Measurements from ENCODE around the gene SERINC5.
"Not testable (repeated sequence)": the region's sequence is repeated elsewhere in the genome, so short reads cannot be mapped to it uniquely, and the experiment has no call there.

The SERINC5 gene

DNA sequence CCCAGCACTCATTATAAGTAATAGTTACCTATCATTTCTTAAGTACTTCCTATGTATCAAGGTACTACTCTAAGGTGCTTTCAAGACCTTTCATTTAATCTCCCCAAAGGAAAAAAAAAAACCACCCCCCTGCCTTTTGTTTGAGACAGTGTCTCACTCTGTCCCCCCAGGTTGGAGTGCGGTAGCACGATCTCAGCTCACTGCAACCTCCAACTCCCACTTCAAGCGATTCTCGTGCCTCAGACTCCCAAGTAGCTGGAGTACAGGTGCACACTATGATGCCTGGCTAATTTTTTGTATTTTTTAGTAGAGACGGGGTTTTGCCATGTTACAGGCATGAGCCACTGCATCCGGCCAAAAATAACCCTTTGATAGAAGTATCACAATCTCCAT is 29.9 kb downstream of the SERINC5 start:
- no peak for DNase-seq

DNA sequence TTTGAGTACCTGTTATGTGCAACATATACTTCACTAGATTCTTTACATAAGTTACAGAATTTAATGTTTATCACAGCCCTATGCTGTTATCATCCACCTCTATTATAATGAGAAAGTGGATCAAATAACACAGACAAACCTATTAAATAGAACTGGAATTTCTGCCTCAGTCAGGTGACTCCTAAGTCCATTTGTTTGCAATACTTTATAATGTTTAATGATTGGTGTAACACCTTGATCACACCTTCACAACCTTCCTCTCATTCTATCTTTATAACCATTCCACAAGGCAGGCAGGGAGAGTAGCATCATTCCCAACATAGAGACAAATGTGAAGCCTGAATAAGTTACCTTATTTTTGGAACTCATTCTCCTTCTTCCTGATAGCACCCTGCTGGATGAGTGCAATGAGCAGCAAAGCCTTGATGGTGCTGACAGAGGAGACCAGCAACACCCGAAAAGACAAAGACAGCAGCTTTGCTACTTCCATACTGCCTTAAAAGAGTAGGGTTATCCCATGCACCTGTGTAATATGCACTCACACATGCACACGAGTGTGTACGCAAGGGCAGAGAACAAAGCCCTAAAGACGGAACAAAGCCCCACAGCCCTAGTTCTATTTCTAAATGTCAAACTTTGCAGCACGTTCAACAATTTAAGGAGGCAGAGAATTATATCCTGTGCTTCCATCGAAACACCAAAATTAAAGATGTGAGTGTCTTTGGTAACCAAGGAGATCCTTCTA is 30.5 kb downstream of the SERINC5 start:
- DNase-seq: no peak

DNA sequence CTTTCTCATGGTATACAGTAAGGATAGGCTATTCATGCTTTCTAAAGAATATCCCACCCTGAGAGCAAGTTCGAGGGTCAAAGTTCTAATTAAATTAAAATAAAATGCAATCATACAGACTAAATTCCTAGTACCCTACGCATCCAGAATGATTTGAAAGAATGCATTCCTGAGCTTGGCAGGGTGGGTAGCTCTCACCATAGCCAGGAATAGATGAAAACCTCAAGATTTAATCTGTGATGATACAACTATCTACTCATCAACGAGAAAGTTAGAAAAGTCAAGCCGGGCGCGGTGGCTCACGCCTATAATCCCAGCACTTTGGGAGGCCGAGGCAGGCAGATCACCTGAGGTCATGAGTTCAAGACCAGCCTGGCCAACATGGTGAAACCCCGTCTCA is 32.3 kb downstream of the SERINC5 start:
- DNase-seq: no peak

DNA sequence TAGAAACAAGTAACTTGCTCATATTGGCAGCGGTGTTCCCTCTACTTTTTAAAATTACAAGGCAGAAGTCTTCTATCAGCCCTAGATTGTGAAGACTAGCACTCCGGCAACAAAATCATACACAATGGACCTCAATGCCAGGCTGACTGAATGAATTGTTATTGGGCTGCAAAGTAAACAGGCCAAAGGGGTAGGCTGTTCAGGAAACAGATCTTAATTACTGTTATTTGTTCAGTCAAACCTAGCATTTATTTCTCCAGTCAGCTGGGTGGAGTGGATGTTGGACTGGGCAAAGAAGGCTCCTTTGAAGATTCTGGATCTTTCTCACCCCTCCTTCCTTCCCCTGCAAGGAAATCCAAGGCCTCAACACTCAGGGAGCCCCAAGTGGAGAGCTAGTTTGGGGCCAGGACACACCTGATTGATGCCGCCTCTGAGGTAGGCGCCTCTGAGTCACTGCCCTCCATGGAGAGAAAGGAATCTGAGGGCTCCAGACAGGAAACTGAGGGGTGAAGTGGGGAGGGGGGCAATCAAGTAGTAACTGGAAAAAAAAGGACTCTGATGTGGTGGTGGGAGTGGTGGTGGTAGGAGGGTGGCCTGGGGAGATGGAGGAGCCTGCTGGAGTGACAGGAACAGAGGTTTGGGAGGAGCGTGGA is 35.5 kb downstream of the SERINC5 start:
- no peak for DNase-seq

DNA sequence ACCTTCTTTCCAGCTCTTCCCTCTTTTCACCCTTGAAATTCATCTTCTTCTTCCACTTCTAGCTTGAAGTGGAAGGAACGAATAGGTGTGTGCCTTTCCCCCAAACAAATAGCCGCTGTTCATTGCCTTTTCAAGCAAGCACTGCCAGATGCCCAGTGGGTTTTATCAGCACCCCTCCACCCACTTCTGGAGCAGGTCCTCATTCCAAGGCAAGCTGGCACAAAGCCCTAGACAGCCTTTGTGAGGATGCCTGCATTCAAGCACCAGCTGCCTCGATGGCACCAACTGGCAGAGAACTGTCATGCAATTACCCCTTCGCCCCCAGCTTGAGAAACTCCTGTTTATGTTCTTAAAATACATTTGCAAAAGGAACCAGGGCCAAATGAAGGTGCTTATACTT is 36.5 kb downstream of the SERINC5 start:
- DNase-seq: no peak

DNA sequence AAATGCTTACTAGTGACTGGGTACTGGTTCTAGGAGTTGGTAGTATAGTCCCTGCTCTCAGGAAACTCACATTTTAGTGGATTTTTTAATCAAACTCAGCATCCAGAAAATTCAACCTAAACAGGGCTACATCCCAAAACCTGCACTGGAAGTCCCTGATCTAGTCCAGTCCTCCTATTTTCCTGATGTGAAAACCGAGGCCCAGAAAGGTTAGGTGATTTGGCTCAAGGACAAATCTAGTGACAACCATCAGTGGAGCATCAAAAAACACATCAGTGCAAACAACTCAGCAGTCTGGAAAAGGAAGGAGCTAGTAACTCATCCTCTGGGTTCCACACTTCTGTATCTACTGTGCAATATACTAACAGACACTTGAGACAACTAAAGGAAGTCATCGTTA is 38.2 kb downstream of the SERINC5 start:
- no peak for DNase-seq

DNA sequence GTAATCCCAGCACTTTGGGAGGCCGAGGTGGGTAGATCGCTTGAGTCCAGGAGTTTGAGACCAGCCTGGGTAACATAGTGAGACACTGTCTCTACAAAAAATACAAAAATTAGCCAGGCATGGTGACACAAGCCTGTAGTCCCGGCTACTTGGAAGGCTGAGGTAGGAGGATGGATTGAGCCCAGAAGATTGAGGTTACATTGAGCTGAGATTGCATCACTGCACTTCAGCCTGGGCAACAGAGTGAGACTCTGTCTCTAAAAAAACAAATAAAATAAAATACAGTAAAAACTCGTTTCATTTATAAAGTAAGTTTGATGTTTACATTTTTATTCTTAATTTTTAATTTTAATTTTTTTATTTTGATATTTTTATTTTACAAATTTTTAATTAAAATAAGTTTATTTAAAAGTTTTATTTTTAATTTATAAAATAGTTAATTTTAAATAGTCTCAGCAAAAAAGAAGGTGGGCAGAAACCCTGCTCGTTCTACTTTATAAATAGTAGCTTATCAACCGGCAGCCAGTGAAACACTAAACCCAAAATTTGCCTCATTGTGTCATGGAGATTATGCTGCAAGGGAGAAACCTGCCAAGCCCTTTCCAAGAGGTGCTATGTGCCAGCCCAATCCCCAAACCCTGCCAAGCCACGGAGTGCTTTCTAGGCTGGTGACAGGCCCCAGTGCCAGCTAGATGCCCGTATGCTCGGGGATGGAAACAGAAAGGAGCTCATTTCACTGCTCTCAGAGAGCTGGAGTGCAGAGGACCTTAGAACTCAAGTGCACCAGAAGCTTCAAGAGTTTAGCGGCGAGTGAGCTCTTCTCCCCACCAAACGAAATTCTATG is 38.9 kb downstream of the SERINC5 start:
- no peak for DNase-seq

DNA sequence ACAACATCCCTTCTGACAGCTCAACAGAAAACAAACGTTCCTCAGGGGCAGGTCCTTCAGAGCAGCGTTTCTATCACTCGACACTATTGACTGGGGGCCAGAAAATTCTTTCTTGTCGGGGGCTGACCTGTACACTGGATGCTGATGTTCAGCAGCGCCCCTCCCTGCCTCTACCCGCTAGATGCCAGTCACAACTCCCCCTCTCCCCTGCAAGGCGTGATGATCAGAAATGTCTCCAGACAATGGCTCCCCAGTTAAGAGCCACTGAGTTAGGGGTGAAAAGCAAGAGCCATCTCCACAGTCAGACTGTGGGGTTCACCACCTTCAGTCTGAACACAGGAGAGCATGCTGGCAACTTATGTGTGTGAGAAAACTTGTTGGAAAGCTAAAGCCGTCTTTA is 39.8 kb downstream of the SERINC5 start:
- no peak for DNase-seq

DNA sequence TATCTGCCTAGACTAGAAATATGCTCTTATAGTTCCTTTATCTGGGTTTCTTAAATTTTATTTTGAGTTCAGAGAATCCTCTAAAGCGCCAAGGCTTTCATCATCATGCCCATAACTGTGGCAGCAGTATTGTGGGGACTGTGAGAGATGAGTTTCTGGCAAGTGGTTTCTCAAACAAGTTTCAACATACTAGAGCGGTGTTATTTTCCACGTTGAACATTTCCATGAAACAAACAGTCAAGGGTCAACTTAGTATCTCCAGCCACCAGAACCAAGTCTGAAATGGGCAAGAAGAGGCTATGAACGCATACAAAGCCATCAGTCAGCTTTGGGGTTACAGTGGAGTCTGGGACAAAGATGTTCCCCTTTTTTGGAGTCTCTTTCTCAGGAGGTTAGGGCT is 40.3 kb downstream of the SERINC5 start:
- DNase-seq: no peak

DNA sequence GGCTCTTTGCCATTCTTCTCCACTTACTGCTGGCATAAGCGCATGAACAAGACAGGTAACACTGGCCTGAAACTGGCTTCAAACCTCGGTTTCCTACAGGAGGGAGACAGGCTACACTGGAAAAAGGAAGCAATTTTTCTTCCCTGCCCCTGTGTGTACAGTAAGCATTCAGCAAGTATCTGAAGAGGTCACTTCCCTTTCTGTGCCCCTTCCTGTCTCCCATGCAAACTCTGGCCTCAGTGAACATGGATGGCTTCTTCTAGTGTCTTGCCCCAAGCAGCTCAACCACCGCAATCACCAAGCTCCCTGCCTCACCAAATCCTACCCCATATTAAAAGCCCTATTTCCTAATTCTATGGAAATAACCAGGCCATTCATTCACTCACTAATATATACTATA is 42.4 kb downstream of the SERINC5 start:
- DNase-seq: no peak

DNA sequence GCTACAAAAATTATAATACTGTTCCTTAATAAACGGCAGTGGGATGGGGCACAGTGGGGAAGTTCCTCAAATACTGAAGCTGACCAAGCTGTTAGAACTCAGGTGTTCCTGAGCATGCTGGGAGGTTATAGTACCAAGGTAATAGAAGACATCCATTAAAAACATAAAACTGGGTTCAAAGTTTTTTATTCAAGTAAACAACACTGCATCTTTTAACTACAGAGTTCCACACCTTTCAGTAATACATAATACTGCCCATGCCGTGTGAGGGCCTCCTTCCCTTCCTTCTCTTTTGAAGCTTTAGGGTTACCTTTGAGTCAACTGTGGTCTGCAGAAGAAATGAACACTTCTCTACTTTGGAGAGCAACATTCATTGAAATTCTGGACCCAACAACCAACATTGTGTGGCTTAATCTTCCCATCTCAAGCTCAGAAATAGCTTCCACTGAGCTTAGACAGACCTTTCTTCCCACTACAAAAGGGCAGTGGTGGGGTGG is 43.6 kb downstream of the SERINC5 start:
- DNase-seq: no peak

DNA sequence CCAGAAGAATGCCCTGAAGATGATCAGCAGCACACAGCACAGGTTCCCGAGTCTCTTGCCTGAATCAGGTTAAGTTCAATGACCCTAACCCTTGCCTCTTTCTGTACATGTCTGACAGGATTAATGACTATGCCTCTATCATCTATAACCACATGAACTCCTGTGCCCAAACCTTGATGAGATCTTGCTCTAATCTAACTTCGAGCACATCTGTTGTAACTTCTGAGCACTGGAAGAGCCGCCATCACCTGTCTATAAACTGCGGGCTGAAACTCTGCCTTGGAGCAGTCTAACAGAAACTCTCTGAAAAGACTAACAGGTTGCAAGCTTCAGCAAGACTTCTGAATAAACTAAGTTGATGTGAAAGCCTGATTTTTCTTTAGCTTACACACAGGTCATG is 44.5 kb downstream of the SERINC5 start:
- DNase-seq: no peak

DNA sequence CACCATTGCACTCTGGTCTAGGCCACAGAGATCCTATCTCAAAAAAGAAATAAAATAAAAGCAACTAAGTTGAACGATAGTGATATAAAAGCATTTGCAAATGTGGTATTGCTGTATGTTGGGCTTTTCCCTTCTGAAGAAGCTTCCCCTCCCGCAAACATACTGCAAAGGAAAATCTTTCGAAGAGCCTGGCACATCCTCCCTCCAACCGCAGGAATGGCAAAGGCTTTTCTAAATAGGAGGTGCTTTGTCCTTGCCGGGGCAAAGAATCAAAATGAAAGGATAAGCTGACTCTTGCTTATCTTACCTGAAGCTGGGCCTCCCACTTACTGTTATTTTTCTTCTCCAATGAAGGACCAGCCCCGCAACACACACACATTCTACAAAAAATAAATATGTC is 45.8 kb downstream of the SERINC5 start:
- no peak for DNase-seq

DNA sequence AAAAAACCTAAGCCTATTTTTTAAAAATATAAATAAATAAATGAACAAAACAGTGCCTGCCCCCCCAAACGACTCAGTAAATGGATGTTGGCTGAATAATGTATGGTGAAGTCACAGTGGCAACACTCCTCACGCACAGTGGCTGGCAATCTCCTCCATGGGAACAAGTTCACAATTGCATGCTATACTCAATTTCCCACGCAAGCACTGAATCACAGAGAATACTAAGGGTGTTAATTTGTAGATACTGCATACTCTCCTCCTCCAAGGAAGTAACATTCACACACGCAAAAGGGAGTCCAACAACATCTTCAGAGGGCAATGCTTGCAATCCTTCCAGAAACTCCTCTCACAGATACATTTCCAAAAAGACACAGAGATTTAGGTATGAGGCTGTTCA is 47.5 kb downstream of the SERINC5 start:
- DNase-seq: no peak

DNA sequence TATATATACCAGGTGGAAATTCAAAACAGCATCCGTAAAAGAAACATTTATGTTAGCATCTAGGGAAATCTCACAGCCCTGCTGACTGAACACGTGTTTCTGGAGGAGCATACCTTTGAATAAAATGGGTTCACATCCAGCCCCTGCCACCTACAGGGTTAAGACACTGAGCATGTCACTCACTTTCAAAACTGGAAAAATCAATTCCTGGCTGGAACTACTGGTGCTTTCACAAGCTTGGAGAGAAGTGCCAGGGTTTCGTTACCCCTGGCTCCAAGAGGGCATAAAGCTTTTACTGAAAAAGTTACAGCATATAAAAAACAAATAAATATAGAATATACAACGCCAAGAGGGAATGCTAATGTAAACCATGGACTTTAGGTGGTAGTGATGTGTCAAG is 48.0 kb downstream of the SERINC5 start:
- DNase-seq: no peak

DNA sequence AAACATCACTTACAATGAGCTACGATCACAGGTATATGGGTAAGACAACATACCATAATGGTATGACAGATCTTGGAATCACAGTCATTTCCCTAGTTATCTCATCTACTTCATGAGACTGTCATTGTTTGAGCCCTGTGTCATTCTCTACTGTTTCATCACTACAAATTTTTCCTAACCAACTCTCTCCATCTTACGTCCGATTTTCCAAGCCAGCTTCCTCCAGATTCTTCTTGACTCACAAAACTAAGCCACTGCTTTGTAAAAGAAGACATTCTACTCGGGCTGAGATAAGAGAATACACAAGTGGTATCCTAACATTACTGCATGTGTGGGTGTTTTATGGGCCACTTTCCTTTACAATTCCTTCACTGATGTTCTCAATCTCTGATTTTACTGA is 49.6 kb downstream of the SERINC5 start:
- no peak for DNase-seq

DNA sequence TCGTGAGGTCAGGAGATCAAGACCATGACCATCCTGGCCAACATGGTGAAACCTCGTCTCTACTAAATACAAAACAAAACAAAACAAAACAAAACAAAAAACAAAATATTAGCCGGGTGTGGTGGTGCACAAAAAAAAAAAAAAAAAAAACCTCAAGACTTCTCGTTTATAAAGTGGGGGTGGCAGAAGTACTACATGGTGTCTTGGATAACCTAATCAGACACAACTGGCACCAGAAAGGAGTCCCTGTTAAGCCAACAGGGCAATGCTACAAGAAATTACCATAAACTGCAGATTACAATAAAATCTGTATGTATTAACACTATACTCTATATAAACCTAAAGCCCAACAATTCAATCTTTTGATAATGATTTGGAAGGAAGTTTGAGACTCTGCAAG is 50.0 kb downstream of the SERINC5 start:
- DNase-seq: no peak

DNA sequence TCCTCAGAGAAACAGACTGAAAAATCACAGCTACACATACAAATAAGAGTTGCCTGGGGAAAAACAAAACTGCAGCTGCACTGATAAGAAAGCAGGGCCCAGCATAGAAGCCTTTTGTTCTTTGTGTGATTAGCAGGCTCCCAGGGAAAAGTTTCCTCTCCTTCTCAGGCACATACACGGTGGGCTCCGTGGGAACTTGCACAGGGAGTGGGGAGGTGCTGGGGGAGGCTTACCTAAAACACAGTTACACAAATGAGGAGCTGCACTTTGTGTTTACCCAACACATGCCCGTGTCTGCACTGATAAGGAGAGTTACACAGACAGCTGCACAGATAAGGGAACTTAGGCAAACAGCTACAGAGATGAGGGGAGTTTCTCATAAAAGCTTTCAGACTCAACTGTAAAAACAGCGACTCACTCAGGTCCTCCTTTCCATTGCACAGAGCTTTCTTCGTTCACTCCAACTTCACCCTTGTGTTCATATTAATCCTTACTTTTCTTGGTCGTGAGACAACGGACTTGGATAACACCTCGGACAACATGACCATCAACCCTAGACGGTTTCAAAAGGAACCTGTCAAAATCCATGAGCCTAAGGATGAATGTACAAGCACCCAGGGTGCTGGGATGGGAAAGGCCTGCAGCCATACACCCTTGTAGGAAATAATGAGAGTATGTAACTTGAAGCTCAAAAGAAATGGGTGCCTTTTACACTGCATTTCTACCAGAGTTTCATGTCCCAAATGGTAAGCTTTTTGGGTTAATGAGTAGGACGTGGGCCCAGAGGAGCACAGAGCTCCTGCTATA is 50.8 kb downstream of the SERINC5 start:
- no peak for DNase-seq

DNA sequence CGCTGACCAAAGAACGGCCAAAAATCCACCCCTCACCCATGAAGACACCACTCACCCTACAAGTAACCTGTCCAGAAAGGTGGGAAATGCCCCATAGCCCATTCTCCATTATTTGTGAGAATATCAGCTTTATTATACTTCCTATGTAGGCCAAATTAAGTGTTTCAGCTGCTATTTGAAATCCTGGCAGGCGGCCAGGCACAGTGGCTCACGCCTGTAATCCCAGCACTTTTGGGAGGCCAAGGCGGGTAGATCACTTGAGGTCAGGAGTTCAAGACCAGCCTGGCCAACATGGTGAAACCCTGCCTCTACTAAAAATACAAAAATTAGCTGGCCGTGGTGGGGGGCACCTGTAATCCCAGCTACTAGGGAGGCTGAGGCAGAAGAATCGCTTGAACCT is 54.1 kb downstream of the SERINC5 start:
- DNase-seq: not testable (repeated sequence)

DNA sequence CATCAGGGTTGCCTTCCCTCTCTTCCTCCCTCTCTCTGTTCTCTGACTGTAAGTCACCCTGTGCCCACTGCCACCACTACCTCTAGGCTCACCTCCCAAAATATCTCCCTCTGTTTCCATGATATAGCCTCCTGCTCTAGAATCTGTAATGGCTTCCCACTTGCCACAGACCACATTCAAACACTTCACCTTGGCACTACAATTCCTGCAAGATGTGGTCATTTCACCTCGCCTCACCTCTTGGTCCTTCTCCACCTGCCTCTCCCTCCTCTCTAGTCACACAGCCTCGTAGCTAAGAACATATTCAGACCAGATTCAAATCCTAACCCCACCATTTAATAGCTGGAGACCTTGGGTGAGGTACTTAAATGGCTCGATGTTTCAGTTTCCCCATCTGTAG is 56.9 kb downstream of the SERINC5 start:
- no peak for DNase-seq

DNA sequence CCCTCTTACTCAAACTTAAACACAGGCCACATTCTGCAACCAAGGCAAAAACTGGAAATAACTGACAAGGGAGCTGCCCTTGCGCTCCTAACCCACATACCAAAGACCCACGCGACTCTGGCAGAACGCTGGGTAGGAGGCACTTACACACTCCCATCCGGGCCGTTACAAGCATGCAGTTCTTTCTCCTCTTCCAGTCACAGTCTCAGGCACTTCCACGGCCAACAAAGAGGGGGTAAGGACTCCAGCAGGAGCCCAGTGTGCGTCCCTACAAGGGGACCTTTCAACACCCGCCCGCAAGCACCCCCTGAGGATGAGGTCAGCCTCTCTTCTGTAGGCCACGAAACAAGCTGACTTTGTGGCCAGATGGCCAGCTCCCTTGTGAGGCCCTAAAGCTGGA is 57.4 kb downstream of the SERINC5 start:
- no peak for DNase-seq

DNA sequence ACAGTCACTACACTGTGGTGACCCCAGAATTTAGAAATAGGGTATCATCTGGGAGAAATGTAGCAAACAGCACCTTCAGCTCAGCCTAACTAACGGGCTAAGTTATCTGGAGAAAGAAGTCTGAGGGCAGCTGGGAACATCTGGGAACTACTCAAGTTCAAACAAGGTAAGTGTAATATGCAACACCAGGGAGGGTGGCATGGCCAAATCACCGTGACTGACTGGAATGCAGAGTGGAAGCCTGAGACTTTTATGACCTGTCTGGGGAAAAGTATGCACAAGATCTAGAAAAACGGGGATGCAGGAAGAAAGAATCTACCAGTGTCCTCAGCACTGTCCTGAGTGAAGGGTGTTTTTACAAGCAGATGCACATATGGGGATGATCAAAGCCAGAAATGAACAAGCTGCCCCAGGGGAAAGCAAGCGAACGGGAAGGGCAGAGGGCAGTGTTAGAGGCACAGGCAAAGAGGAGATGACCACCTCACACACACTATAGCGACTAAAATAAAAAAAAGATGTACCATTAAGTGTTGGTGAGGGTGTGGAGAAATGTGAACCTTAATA is 59.9 kb downstream of the SERINC5 start:
- DNase-seq: no peak

DNA sequence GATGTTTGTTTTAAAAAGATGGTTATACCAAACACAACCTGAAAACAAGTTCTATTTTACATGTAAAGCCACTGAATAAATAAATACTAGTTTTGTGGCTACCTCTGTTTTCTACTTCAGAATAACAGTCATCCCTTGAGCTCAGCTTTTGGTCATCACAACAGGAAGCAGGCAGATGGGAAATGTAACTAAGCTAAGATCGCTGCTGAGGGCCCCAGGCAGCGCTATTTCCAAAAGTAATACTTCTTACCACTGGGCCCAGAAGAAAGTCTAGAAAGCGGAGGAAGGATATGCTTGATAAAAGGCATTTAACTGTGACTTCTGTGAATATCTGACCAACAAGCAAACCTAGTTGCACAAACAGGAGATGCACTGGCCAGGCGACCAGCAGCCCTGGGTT is 61.4 kb downstream of the SERINC5 start:
- DNase-seq: no peak

Measured in activated CD4-positive, CD25-positive, alpha-beta regulatory T cell treated with anti-CD3 and anti-CD28 coated beads, Interleukin-2, amount 50 U/mL, for 72 hours (primary cell).